Astrocyte (in vitro differentiated cells and primary cell): ENCODE data around the gene VWA5B2. TPM values are rescaled to one million over a fixed set of nuclear protein-coding genes. Genes with fewer than 3 reads are reported as not detected.

Experiments used
- DNase-seq: peaks from one replicate; pipeline ENCODE4 v3.0.0-alpha.2; 2010; ENCODE audit warnings: low read depth
- FAIRE-seq: peaks from 2 replicates; lab custom pipeline; 2011; peaks lifted over from hg19 to GRCh38; lab: Jason Lieb, UNC
- H2AFZ ChIP-seq: 2 replicates; pipeline ENCODE4 v1.6.0; 2012; ENCODE audit warnings: low read depth, low read length, inconsistent platforms
- H3K27ac ChIP-seq: 2 replicates; pipeline ENCODE4 v1.5.1; 2011; ENCODE audit warnings: low read depth, low read length, inconsistent platforms
- H3K27me3 ChIP-seq: 2 replicates; pipeline ENCODE4 v1.6.0; 2011; ENCODE audit warnings: low read length, inconsistent platforms; ENCODE audit not compliant: insufficient read depth
- H3K36me3 ChIP-seq: 2 replicates; pipeline ENCODE4 v1.5.1; 2011; ENCODE audit warnings: low read length, inconsistent platforms; ENCODE audit not compliant: insufficient read depth
- H3K4me1 ChIP-seq: 2 replicates; pipeline ENCODE4 v1.5.1; 2011; ENCODE audit warnings: low read length, inconsistent platforms; ENCODE audit not compliant: insufficient read depth
- H3K4me2 ChIP-seq: 2 replicates; pipeline ENCODE4 v1.6.0; 2012; ENCODE audit warnings: low read length, inconsistent platforms
- H3K4me3 ChIP-seq: 2 replicates; pipeline ENCODE4 v1.5.1; 2011; ENCODE audit warnings: low read depth, mild to moderate bottlenecking, low read length, inconsistent platforms; ENCODE audit not compliant: insufficient read depth
- H3K79me2 ChIP-seq: 2 replicates; pipeline ENCODE4 v1.6.0; 2012; ENCODE audit warnings: mild to moderate bottlenecking, low read length, inconsistent platforms; ENCODE audit not compliant: insufficient read depth
- H3K9ac ChIP-seq: 2 replicates; pipeline ENCODE4 v1.6.0; 2012; ENCODE audit warnings: mild to moderate bottlenecking, low read length, inconsistent platforms
- H3K9me3 ChIP-seq: 2 replicates; pipeline ENCODE4 v1.5.1; 2012; ENCODE audit warnings: low read depth, mild to moderate bottlenecking, low read length, inconsistent platforms; ENCODE audit not compliant: insufficient read depth
- H4K20me1 ChIP-seq: 2 replicates; pipeline ENCODE4 v1.6.0; 2012; ENCODE audit warnings: low read length, inconsistent platforms; ENCODE audit not compliant: insufficient read depth
- H3K27ac Mint-ChIP-seq: one replicate; pipeline ENCODE4 v1.8.0; 2021; ENCODE audit warnings: mild to moderate bottlenecking, mixed read lengths; ENCODE audit not compliant: unreplicated experiment
- H3K27me3 Mint-ChIP-seq: one replicate; pipeline ENCODE4 v1.8.0; 2021; ENCODE audit warnings: low read depth, mixed read lengths; ENCODE audit not compliant: unreplicated experiment
- H3K36me3 Mint-ChIP-seq: one replicate; pipeline ENCODE4 v1.8.0; 2021; ENCODE audit warnings: low read depth, mixed read lengths; ENCODE audit not compliant: unreplicated experiment
- H3K4me1 Mint-ChIP-seq: one replicate; pipeline ENCODE4 v1.8.0; 2021; ENCODE audit warnings: low read depth, mixed read lengths; ENCODE audit not compliant: unreplicated experiment
- H3K4me3 Mint-ChIP-seq: one replicate; pipeline ENCODE4 v1.8.0; 2021; ENCODE audit warnings: mild to moderate bottlenecking, moderate library complexity, mixed read lengths; ENCODE audit not compliant: unreplicated experiment
- H3K9me3 Mint-ChIP-seq: one replicate; pipeline ENCODE4 v1.8.0; 2021; ENCODE audit warnings: mild to moderate bottlenecking, mixed read lengths; ENCODE audit not compliant: unreplicated experiment
- CTCF ChIP-seq: IDR thresholded peaks from 2 replicates; pipeline ENCODE4 v1.5.1; 2011; ENCODE audit warnings: low read depth, mild to moderate bottlenecking, inconsistent platforms, low read length, moderate library complexity; ENCODE audit not compliant: insufficient read depth
- EZH2 ChIP-seq: IDR thresholded peaks from 2 replicates; pipeline ENCODE4 v1.6.1; 2012; ENCODE audit warnings: mild to moderate bottlenecking, low read length, inconsistent platforms; ENCODE audit not compliant: insufficient read depth
- total RNA-seq: library from RNA; stranded (reverse); gene quantifications from 2 replicates; pipeline ENCODE4 v1.2.1, GENCODE V29; 2021

VWA5B2 gene
- total RNA-seq, 1 donor from 2014 or later: 0.23 TPM

GRCh38 chr3:184233127-184233843, 3.9 kb downstream of the VWA5B2 start:
- no peak overlapping the region for H3K4me2 ChIP-seq
- H3K9me3 ChIP-seq: no peaks in the 10 kb centered on the region
- peak overlapping the region; percentile 66 for H3K4me3 Mint-ChIP-seq
- H2AFZ ChIP-seq: no peak overlapping the region
- FAIRE-seq (no peak), DNase-seq (no peak)
- H3K27me3 ChIP-seq: peaks cover 35% of the 10 kb centered on the region
- no peak for TF ChIP-seq CTCF
- no peak for TF ChIP-seq EZH2
- H4K20me1 ChIP-seq: peaks cover 9% of the 10 kb centered on the region
- peaks cover 11% of the 10 kb centered on the region for H3K4me1 Mint-ChIP-seq
- no peaks in the 10 kb centered on the region for H3K9me3 Mint-ChIP-seq
- H3K4me1 ChIP-seq: peaks cover 13% of the 10 kb centered on the region
- no peak overlapping the region for H3K27ac Mint-ChIP-seq
- H3K36me3 ChIP-seq: no peaks in the 10 kb centered on the region
- H3K9ac ChIP-seq: no peak overlapping the region
- H3K79me2 ChIP-seq: no peaks in the 10 kb centered on the region
- peaks cover 63% of the 10 kb centered on the region for H3K27me3 Mint-ChIP-seq
- no peak overlapping the region for H3K27ac ChIP-seq
- H3K36me3 Mint-ChIP-seq: no peaks in the 10 kb centered on the region
- no peak overlapping the region for H3K4me3 ChIP-seq

GRCh38 chr3:184234224-184234623, 4.8 kb downstream of the VWA5B2 start:
- H3K9ac ChIP-seq: no peak overlapping the region
- H3K27ac ChIP-seq: no peak overlapping the region
- H3K27me3 ChIP-seq: peaks cover 31% of the 10 kb centered on the region
- Mint-ChIP-seq H3K4me3 (no peak overlapping the region), H3K4me1 (peaks cover 11% of the 10 kb centered on the region), H3K27ac (no peak overlapping the region), H3K27me3 (peaks cover 62% of the 10 kb centered on the region), H3K9me3 (no peaks in the 10 kb centered on the region), H3K36me3 (no peaks in the 10 kb centered on the region)
- H3K4me2 ChIP-seq: peak overlapping the region; percentile 2
- peaks cover 6% of the 10 kb centered on the region for H4K20me1 ChIP-seq
- DNase-seq (peak; percentile 70), FAIRE-seq (no peak)
- no peaks in the 10 kb centered on the region for H3K79me2 ChIP-seq
- no peak overlapping the region for H3K4me3 ChIP-seq
- no peaks in the 10 kb centered on the region for H3K9me3 ChIP-seq
- H2AFZ ChIP-seq: no peak overlapping the region
- TF ChIP-seq EZH2 (no peak), CTCF (no peak)
- H3K4me1 ChIP-seq: peaks cover 13% of the 10 kb centered on the region
- H3K36me3 ChIP-seq: no peaks in the 10 kb centered on the region

GRCh38 chr3:184234671-184235380, 5.4 kb downstream of the VWA5B2 start:
- peaks cover 8% of the 10 kb centered on the region for H3K4me1 ChIP-seq
- no peaks in the 10 kb centered on the region for H3K36me3 Mint-ChIP-seq
- no peak for DNase-seq
- H3K4me3 Mint-ChIP-seq: no peak overlapping the region
- no peak overlapping the region for H3K27ac Mint-ChIP-seq
- H3K4me2 ChIP-seq: no peak overlapping the region
- no peak for FAIRE-seq
- no peak overlapping the region for H3K27ac ChIP-seq
- H3K9me3 Mint-ChIP-seq: no peaks in the 10 kb centered on the region
- no peak overlapping the region for H3K9ac ChIP-seq
- H3K79me2 ChIP-seq: no peaks in the 10 kb centered on the region
- H3K4me3 ChIP-seq: no peak overlapping the region
- H2AFZ ChIP-seq: no peak overlapping the region
- peaks cover 60% of the 10 kb centered on the region for H3K27me3 Mint-ChIP-seq
- peaks cover 27% of the 10 kb centered on the region for H3K27me3 ChIP-seq
- H3K4me1 Mint-ChIP-seq: peaks cover 11% of the 10 kb centered on the region
- peaks cover 7% of the 10 kb centered on the region for H4K20me1 ChIP-seq
- no peaks in the 10 kb centered on the region for H3K9me3 ChIP-seq
- no peak for TF ChIP-seq CTCF
- TF ChIP-seq EZH2: no peak
- no peaks in the 10 kb centered on the region for H3K36me3 ChIP-seq
